ENCODE measurements around the gene CELF2. TPM values are rescaled to one million over a fixed set of nuclear protein-coding genes. Genes with fewer than 3 reads are reported as not detected.

CELF2 gene
- total and polyA plus RNA-seq, 9 of the 15 experiments (the other 6 are each of a cell fraction or from before 2014, with no cell fraction given), result 4.0 to 20.3 (median 11.1) TPM

DNA sequence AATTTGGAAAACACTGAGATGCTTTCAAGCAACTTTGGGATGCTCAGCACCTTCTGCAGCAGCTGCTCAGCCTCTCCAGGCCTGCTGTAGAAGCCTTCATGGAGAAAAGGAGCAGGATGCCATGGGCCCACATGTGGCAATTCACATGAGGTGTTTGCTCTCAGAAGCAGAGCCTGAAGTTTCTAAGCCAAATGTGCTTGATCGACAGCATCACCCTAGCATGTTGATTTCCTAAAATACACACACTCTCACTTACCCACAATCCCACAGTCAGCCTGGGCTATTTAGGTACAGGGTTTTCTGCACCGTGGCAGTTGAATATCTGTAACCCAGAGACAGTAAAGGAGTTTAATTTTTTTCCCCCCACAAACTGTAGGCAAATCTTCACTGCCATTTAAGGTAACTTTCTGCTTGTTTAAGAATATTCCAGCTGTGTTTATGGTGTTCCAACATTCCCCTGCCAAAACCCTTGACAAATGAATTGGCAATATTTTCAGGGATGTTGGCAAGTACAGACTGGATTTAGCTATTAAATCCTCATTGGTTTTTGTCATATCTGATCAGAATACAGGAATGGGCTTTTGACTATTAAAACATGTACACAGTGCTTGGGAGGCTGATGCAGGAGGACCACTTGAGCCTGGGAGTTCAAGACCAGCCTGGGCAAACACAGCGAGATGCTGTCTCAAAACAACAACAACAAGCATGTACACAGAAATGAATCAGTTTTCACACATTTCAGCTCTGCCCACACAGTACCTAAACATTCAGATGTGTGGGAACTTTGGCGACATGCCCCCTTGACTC, 244.2 kb downstream of the CELF2 start:
- H3K27me3 ChIP-seq (ENCODE audit: control insufficient read depth in 2 of 2, insufficient read depth in 2 of 2, low read length in 2 of 2), result no peaks in the 10 kb centered on the region
- no peaks in the 10 kb centered on the region for H4K20me1 ChIP-seq (replicated peaks; ENCODE audit: control insufficient read depth, insufficient read depth, low read length)
- in situ Hi-C loops (cut with MboI) (no loop called here), intact Hi-C loops (cut with micrococcal nuclease) (no loop called here)
- ChIA-PET CTCF (ENCODE audit: low intra/inter-chr PET ratio) (no interaction called here), POLR2A (no interaction called here)
- no peak overlapping the region for H3K4me3 ChIP-seq
- FAIRE-seq (no peak), ATAC-seq (no peak), DNase-seq (ENCODE audit: extremely low read depth in 1 of 4, low spot score in 3 of 4) (no peak)
- TF ChIP-seq, protein P1, sequence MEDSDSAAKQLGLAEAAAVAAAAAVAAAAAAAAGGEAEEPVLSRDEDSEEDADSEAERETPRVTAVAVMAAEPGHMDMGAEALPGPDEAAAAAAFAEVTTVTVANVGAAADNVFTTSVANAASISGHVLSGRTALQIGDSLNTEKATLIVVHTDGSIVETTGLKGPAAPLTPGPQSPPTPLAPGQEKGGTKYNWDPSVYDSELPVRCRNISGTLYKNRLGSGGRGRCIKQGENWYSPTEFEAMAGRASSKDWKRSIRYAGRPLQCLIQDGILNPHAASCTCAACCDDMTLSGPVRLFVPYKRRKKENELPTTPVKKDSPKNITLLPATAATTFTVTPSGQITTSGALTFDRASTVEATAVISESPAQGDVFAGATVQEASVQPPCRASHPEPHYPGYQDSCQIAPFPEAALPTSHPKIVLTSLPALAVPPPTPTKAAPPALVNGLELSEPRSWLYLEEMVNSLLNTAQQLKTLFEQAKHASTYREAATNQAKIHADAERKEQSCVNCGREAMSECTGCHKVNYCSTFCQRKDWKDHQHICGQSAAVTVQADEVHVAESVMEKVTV (CRISPR knock-in tag; IDR thresholded peaks at IDR 0.05), result no peak
- no peak for TF ChIP-seq FOXJ2 (tag; IDR thresholded peaks at IDR 0.05)
- TF ChIP-seq ZNF232 (CRISPR knock-in tag; IDR thresholded peaks at IDR 0.05), result no peak
- TF ChIP-seq, protein P2, sequence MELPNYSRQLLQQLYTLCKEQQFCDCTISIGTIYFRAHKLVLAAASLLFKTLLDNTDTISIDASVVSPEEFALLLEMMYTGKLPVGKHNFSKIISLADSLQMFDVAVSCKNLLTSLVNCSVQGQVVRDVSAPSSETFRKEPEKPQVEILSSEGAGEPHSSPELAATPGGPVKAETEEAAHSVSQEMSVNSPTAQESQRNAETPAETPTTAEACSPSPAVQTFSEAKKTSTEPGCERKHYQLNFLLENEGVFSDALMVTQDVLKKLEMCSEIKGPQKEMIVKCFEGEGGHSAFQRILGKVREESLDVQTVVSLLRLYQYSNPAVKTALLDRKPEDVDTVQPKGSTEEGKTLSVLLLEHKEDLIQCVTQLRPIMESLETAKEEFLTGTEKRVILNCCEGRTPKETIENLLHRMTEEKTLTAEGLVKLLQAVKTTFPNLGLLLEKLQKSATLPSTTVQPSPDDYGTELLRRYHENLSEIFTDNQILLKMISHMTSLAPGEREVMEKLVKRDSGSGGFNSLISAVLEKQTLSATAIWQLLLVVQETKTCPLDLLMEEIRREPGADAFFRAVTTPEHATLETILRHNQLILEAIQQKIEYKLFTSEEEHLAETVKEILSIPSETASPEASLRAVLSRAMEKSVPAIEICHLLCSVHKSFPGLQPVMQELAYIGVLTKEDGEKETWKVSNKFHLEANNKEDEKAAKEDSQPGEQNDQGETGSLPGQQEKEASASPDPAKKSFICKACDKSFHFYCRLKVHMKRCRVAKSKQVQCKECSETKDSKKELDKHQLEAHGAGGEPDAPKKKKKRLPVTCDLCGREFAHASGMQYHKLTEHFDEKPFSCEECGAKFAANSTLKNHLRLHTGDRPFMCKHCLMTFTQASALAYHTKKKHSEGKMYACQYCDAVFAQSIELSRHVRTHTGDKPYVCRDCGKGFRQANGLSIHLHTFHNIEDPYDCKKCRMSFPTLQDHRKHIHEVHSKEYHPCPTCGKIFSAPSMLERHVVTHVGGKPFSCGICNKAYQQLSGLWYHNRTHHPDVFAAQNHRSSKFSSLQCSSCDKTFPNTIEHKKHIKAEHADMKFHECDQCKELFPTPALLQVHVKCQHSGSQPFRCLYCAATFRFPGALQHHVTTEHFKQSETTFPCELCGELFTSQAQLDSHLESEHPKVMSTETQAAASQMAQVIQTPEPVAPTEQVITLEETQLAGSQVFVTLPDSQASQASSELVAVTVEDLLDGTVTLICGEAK (IDR thresholded peaks at IDR 0.05), result no peak
- TF ChIP-seq, protein P2 (CRISPR knock-in tag; IDR thresholded peaks at IDR 0.05), result no peak
- no peak for TF ChIP-seq ZHX1 (conservative IDR thresholded peaks at IDR 0.05; ENCODE audit: low read length)
- TF ChIP-seq SRSF9 (IDR thresholded peaks at IDR 0.05; ENCODE audit: borderline replicate concordance, low read depth, low read length), result no peak
- no peaks in the 10 kb centered on the region for H3K9me3 ChIP-seq (replicated peaks; ENCODE audit: control insufficient read depth, insufficient read depth, low read depth, low read length)
- H3K36me3 ChIP-seq (ENCODE audit: control insufficient read depth, insufficient read depth, low read length), result no peaks in the 10 kb centered on the region
- 40% methylated on average over 4 of the region's 4 CpGs for WGBS (ENCODE audit: insufficient coverage, low coverage, missing lambda C conversion rate)
- no peaks in the 10 kb centered on the region for H3K4me1 ChIP-seq (replicated peaks in 1 of 2; ENCODE audit: control insufficient read depth in 2 of 2, insufficient read depth in 2 of 2, low read length in 2 of 2)
- BruUV-seq (replicated peaks), result no TSS peak
- no peaks in the 10 kb centered on the region for H3K79me2 ChIP-seq (ENCODE audit: control insufficient read depth, insufficient read depth, low read length)
- no peak overlapping the region for H3K9ac ChIP-seq (ENCODE audit: insufficient read depth in 1 of 2, low read depth in 2 of 2, low read length in 2 of 2)
- no peak overlapping the region for H3K27ac ChIP-seq (ENCODE audit: extremely low read depth, low read depth, low read length)
- H3K4me2 ChIP-seq (ENCODE audit: insufficient read depth, low read length), result no peak overlapping the region
- H3K9me1 ChIP-seq (ENCODE audit: control insufficient read depth, insufficient read depth, low read length), result no peaks in the 10 kb centered on the region
- no peak overlapping the region for H2AFZ ChIP-seq (ENCODE audit: low read depth, low read length)

Measured in K562 (cell line).